ENCODE data around the gene KCNK10.
A peak's percentile ranks its signal among the peaks of the same experiment; 100 is the strongest.

KCNK10 gene

GRCh38 chr14:88191605-88192004 is 131.5 kb downstream of the KCNK10 start:
- Histone ChIP-seq H3K27ac (ENCODE audit: low read length) (no peak overlapping the region), H3K79me2 (ENCODE audit: insufficient read depth, low read length) (no peaks in the 10 kb centered on the region), H2AFZ (ENCODE audit: low read depth, low read length) (no peak overlapping the region), H3K36me3 (ENCODE audit: insufficient read depth, low read length) (no peaks in the 10 kb centered on the region), H3K4me1 (ENCODE audit: insufficient read depth, low read length) (peaks cover 2% of the 10 kb centered on the region; the same call in 1 of the 2 replicates), H3K4me2 (ENCODE audit: insufficient read depth, low read length) (no peak overlapping the region), H4K20me1 (ENCODE audit: insufficient read depth, low read length) (no peaks in the 10 kb centered on the region), H3K9me3 (ENCODE audit: insufficient read depth, low read length, severe bottlenecking) (no peaks in the 10 kb centered on the region), H3K9ac (ENCODE audit: low read depth, low read length) (no peak overlapping the region), H3K4me3 (ENCODE audit: low read depth in 1 of 2, low read length in 2 of 2) (no peak overlapping the region), H3K27me3 (ENCODE audit: insufficient read depth, low read length, poor library complexity) (peaks cover 20% of the 10 kb centered on the region)
- TF ChIP-seq EZH2 (IDR thresholded peaks at IDR 0.05; ENCODE audit: borderline replicate concordance, low read depth, low read length, severe bottlenecking): no peak
- TF ChIP-seq CTCF (IDR thresholded peaks at IDR 0.05; ENCODE audit: borderline replicate concordance, extremely low read depth, low read length, poor library complexity, severe bottlenecking): no peak
- ATAC-seq (ENCODE audit: insufficient read depth, low read depth) (no peak), DNase-seq (no peak)

GRCh38 chr14:88189417-88190191 is 133.5 kb downstream of the KCNK10 start:
- H3K9ac ChIP-seq (ENCODE audit: low read depth, low read length): no peak overlapping the region

GRCh38 chr14:88188745-88189416 is 134.2 kb downstream of the KCNK10 start:
- ATAC-seq (ENCODE audit: insufficient read depth, low read depth) (peak; percentile 51), DNase-seq (no peak)
- Histone ChIP-seq H3K36me3 (ENCODE audit: insufficient read depth, low read length) (no peaks in the 10 kb centered on the region), H3K4me1 (ENCODE audit: insufficient read depth, low read length) (peaks cover 2% of the 10 kb centered on the region; the same call in 1 of the 2 replicates), H3K9me3 (ENCODE audit: insufficient read depth, low read length, severe bottlenecking) (no peaks in the 10 kb centered on the region), H2AFZ (ENCODE audit: low read depth, low read length) (peak overlapping the region; percentile 7; the same call in 1 of the 2 replicates), H3K4me2 (ENCODE audit: insufficient read depth, low read length) (no peak overlapping the region; the same call in 1 of the 2 replicates), H3K27ac (ENCODE audit: low read length) (no peak overlapping the region), H3K79me2 (ENCODE audit: insufficient read depth, low read length) (no peaks in the 10 kb centered on the region), H3K9ac (ENCODE audit: low read depth, low read length) (no peak overlapping the region), H3K4me3 (ENCODE audit: low read depth in 1 of 2, low read length in 2 of 2) (no peak overlapping the region), H3K27me3 (ENCODE audit: insufficient read depth, low read length, poor library complexity) (peaks cover 4% of the 10 kb centered on the region), H4K20me1 (ENCODE audit: insufficient read depth, low read length) (no peaks in the 10 kb centered on the region)
- TF ChIP-seq CTCF (IDR thresholded peaks at IDR 0.05; ENCODE audit: borderline replicate concordance, extremely low read depth, low read length, poor library complexity, severe bottlenecking) (no peak), EZH2 (IDR thresholded peaks at IDR 0.05; ENCODE audit: borderline replicate concordance, low read depth, low read length, severe bottlenecking) (no peak)

More at GRCh38 chr14:88189417-88190191, 133.5 kb downstream of the KCNK10 start:
- no peaks in the 10 kb centered on the region for H4K20me1 ChIP-seq (ENCODE audit: insufficient read depth, low read length)
- peaks cover 2% of the 10 kb centered on the region; the same call in 1 of the 2 replicates for H3K4me1 ChIP-seq (ENCODE audit: insufficient read depth, low read length)
- H2AFZ ChIP-seq (ENCODE audit: low read depth, low read length): 0 out of 2 replicates have a peak overlapping the region, but pooled peaks have one; percentile 7
- no peak overlapping the region; the same call in 1 of the 2 replicates for H3K4me2 ChIP-seq (ENCODE audit: insufficient read depth, low read length)
- peak; percentile 69 for DNase-seq
- no peaks in the 10 kb centered on the region for H3K9me3 ChIP-seq (ENCODE audit: insufficient read depth, low read length, severe bottlenecking)
- H3K4me3 ChIP-seq (ENCODE audit: low read depth in 1 of 2, low read length in 2 of 2): no peak overlapping the region
- no peaks in the 10 kb centered on the region for H3K36me3 ChIP-seq (ENCODE audit: insufficient read depth, low read length)
- H3K79me2 ChIP-seq (ENCODE audit: insufficient read depth, low read length): no peaks in the 10 kb centered on the region
- H3K27me3 ChIP-seq (ENCODE audit: insufficient read depth, low read length, poor library complexity): peaks cover 10% of the 10 kb centered on the region
- ATAC-seq (ENCODE audit: insufficient read depth, low read depth): peak; percentile 94
- TF ChIP-seq CTCF (IDR thresholded peaks at IDR 0.05; ENCODE audit: borderline replicate concordance, extremely low read depth, low read length, poor library complexity, severe bottlenecking) (peak; percentile 82), EZH2 (IDR thresholded peaks at IDR 0.05; ENCODE audit: borderline replicate concordance, low read depth, low read length, severe bottlenecking) (no peak)
- no peak overlapping the region for H3K27ac ChIP-seq (ENCODE audit: low read length)

All from DND-41 (cell line).